GM12891 (cell line): ENCODE data around the gene U2SURP.
"Not testable (repeated sequence)": the region's sequence is repeated elsewhere in the genome, so short reads cannot be mapped to it uniquely, and the experiment has no call there.

ENCODE experiments used
- DNase-seq: peaks from one replicate; pipeline ENCODE4 v3.0.0; 2011; ENCODE audit warnings: low spot score; ENCODE audit not compliant: insufficient read length
- FAIRE-seq: peaks from 2 replicates; lab custom pipeline; 2011; peaks lifted over from hg19 to GRCh38; lab: Jason Lieb, UNC
- PAX5 ChIP-seq: IDR thresholded peaks from 2 replicates; pipeline ENCODE4 v1.6.1; 2011; ENCODE audit warnings: low read length, moderate library complexity, mild to moderate bottlenecking; ENCODE audit not compliant: insufficient read depth, severe bottlenecking
- POLR2A ChIP-seq: IDR thresholded peaks from 2 replicates; pipeline ENCODE4 v1.6.1; 2011; ENCODE audit warnings: low read depth, low read length, control low read depth
- POLR2AphosphoS5 ChIP-seq: IDR thresholded peaks from 2 replicates; pipeline ENCODE4 v1.6.1; 2011; ENCODE audit warnings: low read depth, low read length, control low read depth
- POU2F2 ChIP-seq: IDR thresholded peaks from 2 replicates; pipeline ENCODE4 v1.6.1; 2011; ENCODE audit warnings: low read depth, mild to moderate bottlenecking, control low read depth, low read length, moderate library complexity
- SPI1 ChIP-seq: IDR thresholded peaks from 2 replicates; pipeline ENCODE4 v1.6.1; 2011; ENCODE audit warnings: low read depth, low read length, control low read depth
- TAF1 ChIP-seq: IDR thresholded peaks from 2 replicates; pipeline ENCODE4 v1.6.1; 2011; ENCODE audit warnings: low read depth, low read length, control low read depth

Gene U2SURP

DNA sequence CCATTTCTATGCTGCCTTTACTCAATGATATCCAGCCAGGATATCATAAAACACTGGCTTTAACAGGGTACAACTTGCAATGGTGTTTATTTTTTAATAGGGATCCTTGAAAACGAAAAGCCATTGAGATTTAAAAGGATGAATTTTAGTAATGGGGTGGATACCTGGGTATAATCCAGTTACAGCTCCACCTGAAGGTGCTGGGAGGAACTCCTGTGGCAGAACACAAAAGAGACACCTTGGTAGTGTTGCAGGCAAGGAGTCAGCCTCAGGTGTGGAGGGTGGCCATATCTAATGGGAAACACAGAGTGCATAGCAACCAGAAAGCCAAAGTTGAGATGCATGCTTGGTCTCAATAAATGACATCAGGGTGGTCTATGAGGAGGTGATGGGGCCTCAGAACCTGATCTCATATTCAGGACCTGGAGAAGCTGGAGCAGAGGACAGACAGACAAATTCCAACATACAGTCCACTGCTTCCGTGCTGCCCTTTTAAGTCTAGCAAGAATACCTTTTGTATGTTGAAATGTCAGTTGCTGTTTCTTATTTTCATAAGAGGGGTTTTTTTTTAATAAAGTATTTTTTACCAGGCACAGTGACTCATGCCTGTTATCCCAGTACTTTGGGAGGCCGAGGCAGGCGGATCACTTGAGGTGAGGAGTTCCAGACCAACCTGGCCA is 25.9 kb upstream of the U2SURP start:
- DNase-seq: no peak
- no peak for FAIRE-seq
- TF ChIP-seq TAF1: no peak
- TF ChIP-seq POU2F2: no peak
- no peak for TF ChIP-seq SPI1
- no peak for TF ChIP-seq POLR2A
- TF ChIP-seq PAX5: no peak
- no peak for TF ChIP-seq POLR2AphosphoS5

- DNase-seq: no peak
- FAIRE-seq: no peak
These were observed 24.6 kb upstream of the U2SURP start for GRCh38 chr3:142976621-142977398.

DNA sequence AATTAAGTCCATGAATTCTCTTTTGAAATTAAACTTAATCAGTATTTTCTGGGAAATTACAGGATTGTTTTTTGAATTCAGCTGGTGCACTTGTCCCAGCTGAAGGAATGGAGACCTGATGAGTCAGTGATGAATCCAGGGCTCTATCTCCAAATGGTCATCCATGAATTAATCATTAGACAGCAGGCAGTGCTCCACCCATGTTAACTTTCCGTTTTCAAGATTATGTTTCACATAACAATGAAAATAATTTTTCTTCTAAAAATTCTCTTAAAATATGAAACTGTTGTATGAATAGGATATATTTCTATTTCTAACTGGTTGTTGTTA is 24.0 kb upstream of the U2SURP start:
- DNase-seq: no peak
- no peak for FAIRE-seq
- TF ChIP-seq SPI1 (no peak), TAF1 (no peak), POU2F2 (no peak), POLR2A (no peak), PAX5 (no peak), POLR2AphosphoS5 (no peak)

More at GRCh38 chr3:142976621-142977398, 24.6 kb upstream of the U2SURP start:
- TF ChIP-seq POLR2A (no peak), TAF1 (no peak), SPI1 (no peak), POLR2AphosphoS5 (no peak), POU2F2 (no peak), PAX5 (no peak)

DNA sequence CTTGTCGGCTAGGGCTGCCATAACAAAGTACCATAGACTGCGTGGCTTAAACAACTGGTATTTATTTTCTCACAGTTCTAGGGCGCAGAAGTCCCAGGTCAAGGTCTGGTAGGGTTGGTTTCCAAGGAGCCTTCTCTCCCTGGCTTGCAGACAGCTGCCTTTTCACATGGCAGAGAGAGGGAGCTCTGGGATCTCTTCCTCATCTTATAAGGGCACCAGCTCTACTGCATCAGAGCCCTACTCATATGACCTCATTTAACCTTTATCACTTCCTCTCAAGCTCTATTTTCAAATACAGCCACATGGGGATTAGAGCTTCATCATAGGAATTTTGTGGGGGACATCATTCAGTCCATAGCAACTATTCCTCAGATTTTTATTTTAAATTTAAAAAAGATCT is 20.3 kb upstream of the U2SURP start:
- DNase-seq: no peak
- TF ChIP-seq SPI1 (0 out of 2 replicates have a peak, but pooled peaks have one; percentile 4), POU2F2 (no peak)
- FAIRE-seq: no peak

GRCh38 chr3:142982038-142982773 is 19.2 kb upstream of the U2SURP start:
- FAIRE-seq (no peak), DNase-seq (no peak)
- TF ChIP-seq TAF1 (no peak), SPI1 (no peak), POLR2AphosphoS5 (no peak), PAX5 (no peak), POU2F2 (no peak), POLR2A (no peak)

- FAIRE-seq (no peak), DNase-seq (no peak)
- TF ChIP-seq POLR2AphosphoS5 (no peak), SPI1 (no peak), PAX5 (no peak), POU2F2 (no peak), TAF1 (no peak), POLR2A (no peak)
These were observed 18.1 kb upstream of the U2SURP start for GRCh38 chr3:142983318-142983717.

DNA sequence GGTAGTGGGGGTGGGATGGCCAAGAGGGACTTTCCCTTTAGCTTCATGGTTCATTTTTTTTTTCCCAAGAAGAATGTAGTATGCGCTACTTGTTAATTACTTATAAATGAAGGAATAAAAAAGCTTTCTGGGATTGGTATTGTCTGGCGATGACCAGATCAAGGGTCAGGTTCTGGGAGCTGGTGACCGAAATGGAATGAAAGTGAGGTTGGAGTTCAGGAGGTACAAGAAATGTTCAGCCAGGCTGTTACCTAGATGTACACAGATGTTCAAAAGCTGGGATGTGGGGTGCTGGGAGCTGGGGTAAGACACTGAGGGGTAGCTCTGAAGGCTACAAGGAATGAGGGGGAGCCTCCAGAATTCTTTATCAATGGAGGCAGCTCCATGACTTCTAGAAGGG is 17.1 kb upstream of the U2SURP start:
- TF ChIP-seq SPI1: no peak
- no peak for DNase-seq
- FAIRE-seq: no peak

DNA sequence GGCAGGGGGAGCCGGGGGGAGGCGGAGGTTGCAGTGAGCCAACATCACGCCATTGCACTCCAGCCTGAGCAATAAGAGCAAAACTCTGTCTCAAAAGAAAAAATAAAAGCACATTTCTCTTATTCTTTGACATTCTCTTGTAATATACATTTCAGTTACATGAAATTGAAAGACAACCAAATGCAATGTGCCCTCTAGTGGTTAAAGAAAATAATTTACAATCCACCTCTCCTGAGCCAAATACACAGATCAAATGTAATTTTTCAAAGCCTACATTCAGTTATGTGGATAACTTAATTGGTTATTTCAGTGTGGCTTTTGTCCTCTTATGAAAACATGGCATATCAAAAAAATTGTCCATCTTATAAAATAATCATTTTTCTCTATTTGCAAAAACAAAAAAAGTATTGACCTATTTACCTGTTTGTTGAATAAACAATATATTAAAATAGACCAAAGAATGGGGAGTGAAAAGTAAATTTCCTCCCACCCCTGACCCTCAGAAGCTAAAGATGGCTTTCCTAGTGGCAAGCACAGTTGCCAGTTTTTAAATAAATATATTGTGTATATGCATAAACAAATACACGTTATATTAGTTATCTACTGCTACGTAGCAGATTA is 14.2 kb upstream of the U2SURP start:
- TF ChIP-seq POLR2A (no peak), SPI1 (no peak), POLR2AphosphoS5 (no peak), POU2F2 (no peak), TAF1 (no peak), PAX5 (no peak)
- no peak for DNase-seq
- FAIRE-seq: no peak

GRCh38 chr3:142987707-142988106 is 13.7 kb upstream of the U2SURP start:
- FAIRE-seq: no peak
- TF ChIP-seq PAX5 (no peak), POLR2AphosphoS5 (no peak), SPI1 (no peak), TAF1 (no peak), POU2F2 (no peak), POLR2A (no peak)
- DNase-seq: no peak

DNA sequence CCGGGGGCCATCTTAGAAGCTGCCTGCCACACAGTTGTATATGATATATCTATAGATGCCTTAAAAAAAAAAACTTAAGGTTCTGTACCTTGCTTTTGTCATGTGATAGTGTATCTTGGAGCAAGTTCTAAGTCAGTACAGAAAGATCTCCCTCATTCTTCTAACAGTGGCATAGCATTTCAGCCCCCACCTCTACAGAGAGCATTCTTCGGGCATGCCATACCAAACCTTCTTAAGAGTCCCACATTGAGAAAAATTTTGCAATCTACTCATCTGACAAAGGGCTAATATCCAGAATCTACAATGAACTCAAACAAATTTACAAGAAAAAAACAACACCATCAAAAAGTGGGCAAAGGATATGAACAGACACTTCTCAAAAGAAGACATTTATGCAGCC is 13.1 kb upstream of the U2SURP start:
- DNase-seq, FAIRE-seq: not testable (repeated sequence)

DNA sequence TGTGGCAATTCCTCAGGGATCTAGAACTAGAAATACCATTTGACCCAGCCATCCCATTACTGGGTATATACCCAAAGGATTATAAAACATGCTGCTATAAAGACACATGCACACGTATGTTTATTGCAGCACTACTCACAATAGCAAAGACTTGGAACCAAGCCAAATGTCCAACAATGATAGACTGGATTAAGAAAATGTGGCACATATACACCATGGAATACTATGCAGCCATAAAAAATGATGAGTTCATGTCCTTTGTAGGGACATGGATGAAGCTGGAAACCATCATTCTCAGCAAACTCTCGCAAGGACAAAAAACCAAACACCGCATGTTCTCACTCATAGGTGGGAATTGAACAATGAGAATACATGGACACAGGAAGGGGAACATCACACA is 12.5 kb upstream of the U2SURP start:
- not testable (repeated sequence) for FAIRE-seq, DNase-seq
